K562 (cell line): ENCODE measurements around the gene USP32. TPM values are rescaled to one million over a fixed set of nuclear protein-coding genes. Genes with fewer than 3 reads are reported as not detected.

Source experiments
- ATAC-seq: fragments of 200-7000 bp; cut with Tn5 transposase; 3 replicates; pipeline ENCODE4 v1.9.1; 2020; ENCODE audit warnings: moderate library complexity
- BruUV-seq: library from RNA; stranded (reverse); fragments of 400-500 nt; replicated peaks from 2 replicates; lab custom pipeline; 2021; lab: Mats Ljungman, UMichigan
- CTCF ChIA-PET: fragments of 300-600 bp; formaldehyde crosslinking; extraction: SDS; loops from one replicate; lab custom pipeline; 2021; ENCODE audit warnings: low intra/inter-chr PET ratio; lab: Yijun Ruan, JAX
- POLR2A ChIA-PET: fragments of 300-600, 350-650 bp; sonication (Branson Sonifier 250); formaldehyde crosslinking; extraction: SDS; loops from one replicate; lab custom pipeline; 2021; ENCODE audit warnings: antibody characterized with exemption, inconsistent platforms; lab: Yijun Ruan, JAX
- DNase-seq, 4 experiments: peaks; one replicate each; pipeline versions ENCODE4 v3.0.0 to v3.0.0-alpha.2; 2011 to 2018; ENCODE audit warnings: low spot score in 3 of 4, mixed read lengths in 3 of 4; ENCODE audit errors: extremely low read depth in 1 of 4
- FAIRE-seq: peaks from 2 replicates; lab custom pipeline; 2011; peaks lifted over from hg19 to GRCh38; lab: Jason Lieb, UNC
- H2AFZ ChIP-seq: 2 replicates; pipeline ENCODE4 v1.6.0; 2011; ENCODE audit warnings: low read depth, low read length, control low read depth, inconsistent platforms
- H3K27ac ChIP-seq: fragments of 200-600 bp; 3 replicates; pipeline ENCODE4 v1.8.0; 2011; ENCODE audit warnings: low read depth, mild to moderate bottlenecking, control low read depth, inconsistent platforms, low read length, moderate library complexity, mixed read lengths; ENCODE audit errors: extremely low read depth
- H3K27me3 ChIP-seq, 2 experiments: fragments of 300-600 bp in 1 of 2; 2 replicates in 1 of 2; 3 replicates in 1 of 2; pipeline versions ENCODE4 v1.6.0 to v1.8.0; 2011; ENCODE audit warnings: inconsistent platforms in 2 of 2, low read length in 2 of 2, mild to moderate bottlenecking in 1 of 2, mixed read lengths in 1 of 2, moderate library complexity in 1 of 2; ENCODE audit not compliant: control insufficient read depth in 2 of 2, insufficient read depth in 2 of 2
- H3K36me3 ChIP-seq: fragments of 300-600 bp; 3 replicates; pipeline ENCODE4 v1.8.0; 2011; ENCODE audit warnings: mild to moderate bottlenecking, low read length, inconsistent platforms; ENCODE audit not compliant: control insufficient read depth, insufficient read depth
- H3K4me1 ChIP-seq, 2 experiments: fragments of 200-600 bp in 1 of 2; replicated peaks in 1 of 2; 2 replicates in 1 of 2; 3 replicates in 1 of 2; pipeline versions ENCODE4 v1.5.1 to v1.8.0; 2011; ENCODE audit warnings: inconsistent platforms in 2 of 2, low read length in 2 of 2, mild to moderate bottlenecking in 1 of 2, mixed read lengths in 1 of 2, moderate library complexity in 1 of 2; ENCODE audit not compliant: control insufficient read depth in 2 of 2, insufficient read depth in 2 of 2
- H3K4me2 ChIP-seq: 2 replicates; pipeline ENCODE4 v1.6.1; 2011; ENCODE audit warnings: low read length, control low read depth, inconsistent platforms, mixed read lengths; ENCODE audit not compliant: insufficient read depth
- H3K4me3 ChIP-seq: fragments of 200-600 bp; sonication (generic), shearing (Covaris generic); 2 replicates; pipeline ENCODE4 v1.5.1; 2016; ENCODE audit warnings: control low read depth, inconsistent platforms
- H3K79me2 ChIP-seq: fragments of 200-600 bp; 3 replicates; pipeline ENCODE4 v1.8.0; 2011; ENCODE audit warnings: low read length, inconsistent platforms; ENCODE audit not compliant: control insufficient read depth, insufficient read depth
- H3K9ac ChIP-seq, 2 experiments: 2 replicates each; pipeline versions ENCODE4 v1.6.0 to v1.6.1; 2011; ENCODE audit warnings: low read depth in 2 of 2, low read length in 2 of 2, control low read depth in 1 of 2, inconsistent platforms in 1 of 2, mild to moderate bottlenecking in 1 of 2, mixed read lengths in 1 of 2; ENCODE audit not compliant: insufficient read depth in 1 of 2
- H3K9me1 ChIP-seq: one replicate; pipeline ENCODE4 v1.6.0; 2011; ENCODE audit warnings: inconsistent platforms, mild to moderate bottlenecking, low read length, moderate library complexity; ENCODE audit not compliant: control insufficient read depth, insufficient read depth
- H3K9me3 ChIP-seq: replicated peaks from 2 replicates; pipeline ENCODE4 v1.5.1; 2011; ENCODE audit warnings: low read depth, low read length, inconsistent platforms; ENCODE audit not compliant: control insufficient read depth, insufficient read depth
- H4K20me1 ChIP-seq: replicated peaks from 2 replicates; pipeline ENCODE4 v1.6.1; 2011; ENCODE audit warnings: low read length, inconsistent platforms, mixed read lengths; ENCODE audit not compliant: control insufficient read depth, insufficient read depth
- CC2D1A ChIP-seq: fragments of 450-650 bp; IDR thresholded peaks from 2 replicates; pipeline ENCODE4 v1.6.1; 2017; ENCODE audit warnings: mild to moderate bottlenecking
- CREBBP ChIP-seq: IDR thresholded peaks from one replicate; pipeline ENCODE4 v1.6.1; 2012; ENCODE audit warnings: low read depth, mild to moderate bottlenecking, control low read depth, inconsistent platforms, low read length
- ETS2 ChIP-seq: IDR thresholded peaks from 2 replicates; pipeline ENCODE4 v1.6.1; 2016; ENCODE audit warnings: borderline replicate concordance, missing genetic modification characterization, mild to moderate bottlenecking, moderate library complexity, missing compliant biosample characterization; ENCODE audit not compliant: poor library complexity, severe bottlenecking
- IRF2 ChIP-seq: sonication (generic); formaldehyde crosslinking; IDR thresholded peaks from 2 replicates; pipeline ENCODE4 v1.8.1; 2022; ENCODE audit warnings: mild to moderate bottlenecking, missing genetic modification reagents
- L3MBTL2 ChIP-seq: fragments of 450-650 bp; IDR thresholded peaks from 2 replicates; pipeline ENCODE4 v1.6.1; 2016; ENCODE audit warnings: mild to moderate bottlenecking, moderate library complexity
- MCM2 ChIP-seq: fragments of 450-650 bp; IDR thresholded peaks from 2 replicates; pipeline ENCODE4 v1.6.1; 2017; ENCODE audit warnings: low read depth, mild to moderate bottlenecking
- MTA2 ChIP-seq: fragments of 450-650 bp; IDR thresholded peaks from 2 replicates; pipeline ENCODE4 v1.6.1; 2016; ENCODE audit warnings: low read depth
- MTF1 ChIP-seq: fragments of 250-450 bp; sonication (Bioruptor Pico); IDR thresholded peaks from 2 replicates; pipeline ENCODE4 v1.9.0; 2021; ENCODE audit warnings: moderate library complexity, mild to moderate bottlenecking, inconsistent platforms, borderline replicate concordance
- MXI1 ChIP-seq: IDR thresholded peaks from 2 replicates; pipeline ENCODE4 v1.6.1; 2011; ENCODE audit warnings: low read depth, mild to moderate bottlenecking, improper control_type of control experiment, low read length
- PURB ChIP-seq: sonication (generic); formaldehyde crosslinking; IDR thresholded peaks from 2 replicates; pipeline ENCODE4 v1.9.0; 2021; ENCODE audit warnings: low read depth, mild to moderate bottlenecking, missing genetic modification reagents
- RAD21 ChIP-seq, 2 experiments: fragments of 250-450 bp in 1 of 2; fragments of 450-650 bp in 1 of 2; sonication (Bioruptor Pico) in 1 of 2; formaldehyde crosslinking in 1 of 2; IDR thresholded peaks in 1 of 2; conservative IDR thresholded peaks in 1 of 2; 2 replicates each; pipeline versions ENCODE4 v1.4.0 to v1.8.0; 2020 to 2022; ENCODE audit warnings: mild to moderate bottlenecking in 2 of 2, moderate library complexity in 1 of 2
- SETDB1 ChIP-seq: IDR thresholded peaks from one replicate; pipeline ENCODE4 v1.6.1; 2012; ENCODE audit warnings: low read length, control low read depth, inconsistent platforms
- SPI1 ChIP-seq: IDR thresholded peaks from 2 replicates; pipeline ENCODE4 v1.6.1; 2011; ENCODE audit warnings: low read depth, low read length, control low read depth, borderline replicate concordance
- THRAP3 ChIP-seq: fragments of 450-650 bp; IDR thresholded peaks from 2 replicates; pipeline ENCODE4 v1.6.1; 2016; ENCODE audit warnings: mild to moderate bottlenecking, inconsistent platforms, borderline replicate concordance
- ZBTB17 ChIP-seq: fragments of 450-650 bp; formaldehyde crosslinking; IDR thresholded peaks from 2 replicates; pipeline ENCODE4 v1.4.0; 2020; ENCODE audit warnings: mild to moderate bottlenecking
- ZFP30 ChIP-seq: fragments of 250-450 bp; sonication (Bioruptor Pico); IDR thresholded peaks from 2 replicates; pipeline ENCODE4 v1.8.0; 2022; ENCODE audit warnings: moderate library complexity, mild to moderate bottlenecking, inconsistent platforms, borderline replicate concordance
- ZNF3 ChIP-seq: fragments of 250-450 bp; sonication (Bioruptor Pico); IDR thresholded peaks from 2 replicates; pipeline ENCODE4 v1.5.0; 2021; ENCODE audit warnings: mild to moderate bottlenecking, moderate library complexity
- ZNF551 ChIP-seq: fragments of 250-450 bp; sonication (Bioruptor Pico); IDR thresholded peaks from 2 replicates; pipeline ENCODE4 v1.5.0; 2021; ENCODE audit warnings: mild to moderate bottlenecking, moderate library complexity
- WGBS: fragments of 100-300 bp; shearing (Covaris generic); methylation state at CpG from one replicate; pipeline ENCODE4 v1.1.6; 2016; ENCODE audit warnings: low coverage, mixed read lengths; ENCODE audit not compliant: insufficient coverage; ENCODE audit errors: missing lambda C conversion rate; 5-methylcytosine and 5-hydroxymethylcytosine counted together
- in situ Hi-C: fragments of 300-500 bp; cut with MboI; formaldehyde crosslinking; loops from 4 replicates; pipeline ENCODE4 v1.15.0; 2018; ENCODE audit warnings: inconsistent platforms, mixed read lengths
- intact Hi-C: fragments of 100-400 bp; cut with micrococcal nuclease; formaldehyde crosslinking; loops from 2 replicates; pipeline ENCODE4 v1.14.2; 2022
- polyA plus RNA-seq, 8 experiments: library from polyadenylated mRNA; depleted of rRNA in 4 of 8; stranded (reverse) in 5 of 8; unstranded in 3 of 8; fragments of >200 nt; fragmentation: Nextera tagmentation in 2 of 8; fragmentation: Illumina TruSeq in 1 of 8; extraction: Ambion mirVana in 2 of 8; extraction: Trizol in 1 of 8; gene quantifications; 2 replicates each; pipeline versions ENCODE4 v1.2.1 to v1.2.3, GENCODE V29; 2011 to 2014; ENCODE audit warnings: inconsistent platforms in 1 of 8, missing spikeins in 1 of 8
- total RNA-seq, 7 experiments: library from RNA; depleted of rRNA in 6 of 7; stranded (reverse); fragments of >200 nt in 6 of 7; fragmentation: Illumina TruSeq in 2 of 7; extraction: Trizol in 2 of 7; gene quantifications; 2 replicates each; pipeline versions ENCODE4 v1.2.1 to v1.2.3, GENCODE V29; 2011 to 2021; ENCODE audit warnings: low replicate concordance in 1 of 7
- TF ChIP-seq, protein P1 (sequence below), 3 experiments: fragments of 200-800 bp in 1 of 3; fragments of 250-450 bp in 1 of 3; fragments of 450-650 bp in 1 of 3; sonication (Bioruptor Pico) in 1 of 3; sonication (Bioruptor generic) in 1 of 3; formaldehyde crosslinking in 1 of 3; IDR thresholded peaks; 2 replicates each; pipeline versions ENCODE4 v1.6.1 to v1.8.0; 2016 to 2022; ENCODE audit warnings: mild to moderate bottlenecking in 2 of 3, missing genetic modification characterization in 2 of 3, missing compliant biosample characterization in 1 of 3, moderate library complexity in 1 of 3

USP32 gene
- total and polyA plus RNA-seq, 9 of the 15 experiments (the other 6 are each of a cell fraction or from before 2014, with no cell fraction given), result 18.0 to 69.3 (median 47.1) TPM

DNA sequence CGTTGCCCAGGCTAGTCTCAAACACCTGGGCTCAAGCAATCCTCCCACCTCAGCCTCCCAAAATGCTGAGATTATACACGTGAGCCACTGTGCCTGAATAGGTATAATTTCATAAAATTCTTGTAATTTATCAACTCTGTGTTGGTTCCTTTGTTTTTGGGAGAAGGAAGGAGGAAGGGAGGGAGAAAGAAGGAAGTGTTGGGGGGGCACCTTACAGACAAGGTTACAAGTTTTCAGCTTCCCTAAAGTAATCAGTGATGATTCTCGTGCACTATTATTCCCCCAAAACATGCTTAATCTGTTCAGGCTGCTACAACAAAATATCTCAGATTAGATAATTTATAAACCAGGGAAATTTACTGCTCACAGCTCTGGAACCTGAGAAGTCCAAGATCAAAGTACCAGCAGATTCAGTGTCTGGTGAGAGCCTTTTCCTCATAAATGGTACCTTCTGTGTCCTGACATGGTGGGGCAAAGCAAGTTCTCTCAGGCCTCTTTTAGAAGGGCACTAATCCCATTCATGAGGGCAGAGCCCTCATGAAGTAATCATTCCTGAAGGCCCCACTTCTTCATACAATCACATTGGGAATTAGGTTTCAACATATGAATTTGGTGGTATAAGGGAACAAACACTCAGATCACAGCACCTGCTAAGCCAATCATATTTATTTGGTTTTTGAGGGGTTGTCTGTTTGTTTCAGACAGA is 28.1 kb downstream of the USP32 start:
- Histone ChIP-seq H3K79me2 (peaks cover 84% of the 10 kb centered on the region), H3K9me1 (peaks cover 3% of the 10 kb centered on the region), H2AFZ (no peak overlapping the region), H3K4me2 (no peak overlapping the region), H3K27ac (no peak overlapping the region), H3K9me3 (no peaks in the 10 kb centered on the region), H3K27me3 (no peaks in the 10 kb centered on the region), H4K20me1 (no peaks in the 10 kb centered on the region; the same call in 1 of the 2 replicates), H3K4me1 (peaks cover 0 to 5% of the 10 kb centered on the region in 2 experiments; a peak in 3 of 5 replicates), H3K36me3 (peaks cover 12% of the 10 kb centered on the region; the same call in 2 of the 3 replicates), H3K9ac (no peak overlapping the region), H3K4me3 (no peak overlapping the region)
- intact Hi-C loops (no loop called here), in situ Hi-C loops (no loop called here)
- FAIRE-seq (no peak), ATAC-seq (no peak), DNase-seq (no peak)
- ChIA-PET POLR2A (interaction anchor here (1.3 to 2.3 kb wide), 2 partner anchors 10 to 22 kb away, joined by 3 to 6 read pairs; no protein-coding TSS in a partner anchor), CTCF (no interaction called here)
- no TSS peak for BruUV-seq
- WGBS, result 64% methylated on average over 3 of the region's 3 CpGs
- TF ChIP-seq PURB (CRISPR knock-in tag) (no peak), RAD21 (CRISPR knock-in tag; conservative IDR thresholded peaks at IDR 0.05 in 1 of 2, IDR thresholded peaks at IDR 0.05 in 1 of 2) (no peak), CREBBP (no peak), CC2D1A (no peak), L3MBTL2 (no peak), ETS2 (tag) (no peak), ZFP30 (CRISPR knock-in tag) (no peak), MTA2 (no peak), SETDB1 (no peak), MXI1 (no peak), ZBTB17 (no peak), MCM2 (no peak), IRF2 (CRISPR knock-in tag) (no peak), THRAP3 (no peak), ZNF551 (CRISPR knock-in tag) (no peak), ZNF3 (CRISPR knock-in tag) (no peak), MTF1 (CRISPR knock-in tag) (no peak), SPI1 (0 out of 2 replicates have a peak, but pooled peaks have one; percentile 18)
- TF ChIP-seq, protein P1, sequence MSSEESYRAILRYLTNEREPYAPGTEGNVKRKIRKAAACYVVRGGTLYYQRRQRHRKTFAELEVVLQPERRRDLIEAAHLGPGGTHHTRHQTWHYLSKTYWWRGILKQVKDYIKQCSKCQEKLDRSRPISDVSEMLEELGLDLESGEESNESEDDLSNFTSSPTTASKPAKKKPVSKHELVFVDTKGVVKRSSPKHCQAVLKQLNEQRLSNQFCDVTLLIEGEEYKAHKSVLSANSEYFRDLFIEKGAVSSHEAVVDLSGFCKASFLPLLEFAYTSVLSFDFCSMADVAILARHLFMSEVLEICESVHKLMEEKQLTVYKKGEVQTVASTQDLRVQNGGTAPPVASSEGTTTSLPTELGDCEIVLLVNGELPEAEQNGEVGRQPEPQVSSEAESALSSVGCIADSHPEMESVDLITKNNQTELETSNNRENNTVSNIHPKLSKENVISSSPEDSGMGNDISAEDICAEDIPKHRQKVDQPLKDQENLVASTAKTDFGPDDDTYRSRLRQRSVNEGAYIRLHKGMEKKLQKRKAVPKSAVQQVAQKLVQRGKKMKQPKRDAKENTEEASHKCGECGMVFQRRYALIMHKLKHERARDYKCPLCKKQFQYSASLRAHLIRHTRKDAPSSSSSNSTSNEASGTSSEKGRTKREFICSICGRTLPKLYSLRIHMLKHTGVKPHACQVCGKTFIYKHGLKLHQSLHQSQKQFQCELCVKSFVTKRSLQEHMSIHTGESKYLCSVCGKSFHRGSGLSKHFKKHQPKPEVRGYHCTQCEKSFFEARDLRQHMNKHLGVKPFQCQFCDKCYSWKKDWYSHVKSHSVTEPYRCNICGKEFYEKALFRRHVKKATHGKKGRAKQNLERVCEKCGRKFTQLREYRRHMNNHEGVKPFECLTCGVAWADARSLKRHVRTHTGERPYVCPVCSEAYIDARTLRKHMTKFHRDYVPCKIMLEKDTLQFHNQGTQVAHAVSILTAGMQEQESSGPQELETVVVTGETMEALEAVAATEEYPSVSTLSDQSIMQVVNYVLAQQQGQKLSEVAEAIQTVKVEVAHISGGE (CRISPR knock-in tag; IDR thresholded peaks at IDR 0.05), result peak in 1 of 3 experiments; percentile 19; a peak in 1 of 6 replicates
